ENCODE measurements around the gene RAB31.

The RAB31 gene

DNA sequence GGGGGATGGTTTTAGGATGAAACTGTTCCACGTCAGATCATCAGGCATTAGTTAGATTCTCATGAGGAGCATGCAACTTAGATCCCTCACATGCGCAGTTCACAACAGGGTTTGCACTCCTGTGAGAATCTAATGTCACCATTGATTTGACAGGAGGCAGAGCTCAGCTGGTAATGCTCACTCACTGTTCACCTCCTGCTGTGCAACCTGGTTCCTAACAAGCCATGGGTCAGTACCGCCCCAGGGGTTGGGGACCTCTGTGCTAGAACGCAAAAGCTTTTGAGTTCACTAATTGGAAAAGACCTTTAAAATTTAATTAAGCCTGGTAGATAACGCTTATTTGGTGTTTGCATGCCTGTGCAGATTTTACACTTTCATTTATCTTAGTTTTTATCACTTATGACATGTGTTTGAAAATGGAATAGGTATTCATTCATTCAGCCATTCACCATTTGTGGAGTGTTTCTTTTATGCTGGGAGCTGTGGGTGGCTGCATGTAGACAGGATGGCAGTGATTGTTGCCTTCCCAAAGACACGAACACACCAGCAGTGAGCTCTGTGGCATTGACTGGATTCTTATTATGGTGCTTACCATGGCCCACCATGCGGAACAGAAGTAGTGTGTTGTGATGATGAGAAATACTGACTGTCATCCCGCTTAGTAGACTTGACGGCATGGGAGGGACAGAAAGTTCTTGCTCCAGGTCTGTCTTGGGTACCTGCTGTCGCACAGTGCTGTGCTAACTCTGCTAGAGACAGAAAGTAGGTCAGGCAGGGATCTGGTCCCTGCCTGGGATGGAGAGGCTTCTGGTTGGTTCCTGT, 6.4 kb downstream of the RAB31 start:
- no peak for DNase-seq (ENCODE audit: low read depth)

DNA sequence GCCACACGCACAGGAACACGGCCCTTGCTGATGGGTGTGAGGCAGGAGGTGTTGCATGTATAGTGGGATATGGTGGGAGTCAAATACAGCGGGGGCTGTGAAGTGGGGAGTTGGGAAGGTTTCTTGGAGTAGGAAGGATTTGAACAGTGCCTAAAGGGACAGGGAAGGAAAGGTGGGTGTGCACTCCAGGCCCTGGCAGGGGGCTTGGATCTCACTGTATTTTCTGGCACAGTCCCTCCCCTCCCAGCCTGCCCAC, 6.9 kb downstream of the RAB31 start:
- DNase-seq (ENCODE audit: low read depth), result no peak

DNA sequence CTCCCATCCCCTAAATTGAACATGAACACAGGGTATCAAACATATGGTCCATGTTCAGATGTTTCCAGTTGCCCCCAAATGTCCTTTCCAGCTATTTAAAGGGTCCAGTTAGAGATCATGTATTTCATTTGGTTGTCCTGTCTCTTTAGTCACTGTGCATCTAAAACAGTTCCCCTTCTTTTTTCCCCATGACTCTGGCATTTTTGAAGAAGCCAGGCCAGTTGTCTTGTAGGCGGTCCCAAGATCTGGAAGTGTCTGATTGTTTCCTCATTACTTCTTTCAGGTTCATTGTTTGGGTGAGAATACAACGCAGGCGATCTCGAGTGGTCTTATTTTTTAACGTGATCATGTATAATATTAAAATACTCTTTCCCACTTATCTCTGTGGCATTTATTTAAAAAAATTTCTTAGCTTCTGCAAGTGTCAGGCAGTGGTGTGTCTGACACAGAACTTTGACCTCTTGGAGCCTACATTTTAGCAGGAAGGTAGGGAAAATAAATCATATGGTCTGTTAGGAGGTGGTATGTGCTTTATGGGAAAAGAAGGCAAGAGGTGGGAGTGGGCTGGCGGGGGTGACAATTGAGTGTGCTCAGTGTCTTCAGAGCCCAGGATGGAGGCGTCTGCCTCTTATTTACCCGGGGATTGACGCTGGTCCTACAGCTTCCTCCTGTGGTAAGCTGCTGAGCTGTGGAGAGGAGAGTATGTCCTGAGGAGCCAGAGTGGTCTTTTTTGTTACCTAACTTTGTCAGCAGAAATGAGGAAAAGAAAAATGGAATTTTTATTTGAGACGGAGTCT, 8.1 kb downstream of the RAB31 start:
- no peak for DNase-seq (ENCODE audit: low read depth)

DNA sequence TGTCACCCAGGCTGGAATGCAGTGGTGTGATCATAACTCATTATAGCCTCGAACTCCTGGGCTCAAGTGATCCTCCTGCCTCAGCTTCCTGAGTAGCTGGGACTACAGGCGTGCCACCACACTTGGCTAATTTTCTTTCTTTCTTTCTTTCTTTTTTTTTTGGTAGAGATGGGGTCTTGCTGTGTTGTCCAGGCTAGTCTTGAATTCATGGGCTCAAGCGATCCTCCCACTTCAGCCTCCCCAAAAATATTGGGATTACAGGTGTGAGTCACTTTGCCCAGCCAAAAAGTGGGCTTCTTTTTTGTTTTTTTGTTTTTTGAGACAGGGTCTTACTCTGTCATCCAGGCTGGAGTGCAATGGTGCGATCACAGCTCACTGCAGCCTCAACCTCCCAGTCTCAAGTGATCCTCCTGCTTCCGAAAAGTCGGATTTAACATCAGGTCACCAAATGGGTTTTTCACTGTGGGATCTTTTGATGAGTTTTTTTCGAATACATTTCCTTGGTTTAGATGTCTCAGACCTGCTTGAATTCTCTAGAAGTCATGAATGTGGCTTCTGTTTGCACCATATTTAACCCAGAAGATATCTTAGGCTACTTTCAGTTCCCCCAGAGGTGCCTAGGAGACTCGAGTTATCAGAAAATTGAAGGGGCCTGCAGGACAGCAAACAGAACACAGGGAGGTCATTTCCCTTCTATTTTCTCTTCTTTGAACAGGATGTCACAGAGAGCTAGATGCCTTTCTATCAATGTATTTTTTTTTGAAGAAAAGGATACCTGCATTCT, 8.9 kb downstream of the RAB31 start:
- DNase-seq (ENCODE audit: low read depth), result no peak

DNA sequence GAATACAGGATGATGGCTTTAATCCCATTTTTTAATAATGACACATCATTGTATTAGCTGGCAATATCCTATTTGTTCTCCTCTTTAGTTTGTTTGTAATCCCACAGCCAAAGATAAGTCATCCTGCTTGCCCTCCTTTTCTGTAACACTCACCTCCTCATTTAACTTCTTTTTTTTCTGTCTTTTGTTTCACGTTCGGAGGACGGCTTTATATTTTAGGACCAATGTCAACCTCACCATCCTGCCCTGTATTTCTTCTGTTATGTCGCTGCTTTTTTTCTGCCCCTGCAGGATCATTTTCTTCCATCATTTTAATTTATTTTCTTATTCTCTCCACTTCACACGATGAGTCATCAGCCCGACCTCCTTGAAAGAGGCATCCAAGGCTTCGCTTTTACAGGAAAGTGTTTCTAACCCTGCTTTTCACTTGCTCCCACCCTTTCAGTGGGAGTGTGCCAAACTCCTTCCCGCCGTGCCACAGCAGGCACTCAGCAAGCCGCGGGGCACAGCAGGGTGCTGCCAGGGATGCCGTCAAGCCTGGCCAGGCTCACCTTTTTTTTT, 11.4 kb downstream of the RAB31 start:
- peak; percentile 78 for DNase-seq (ENCODE audit: low read depth)

DNA sequence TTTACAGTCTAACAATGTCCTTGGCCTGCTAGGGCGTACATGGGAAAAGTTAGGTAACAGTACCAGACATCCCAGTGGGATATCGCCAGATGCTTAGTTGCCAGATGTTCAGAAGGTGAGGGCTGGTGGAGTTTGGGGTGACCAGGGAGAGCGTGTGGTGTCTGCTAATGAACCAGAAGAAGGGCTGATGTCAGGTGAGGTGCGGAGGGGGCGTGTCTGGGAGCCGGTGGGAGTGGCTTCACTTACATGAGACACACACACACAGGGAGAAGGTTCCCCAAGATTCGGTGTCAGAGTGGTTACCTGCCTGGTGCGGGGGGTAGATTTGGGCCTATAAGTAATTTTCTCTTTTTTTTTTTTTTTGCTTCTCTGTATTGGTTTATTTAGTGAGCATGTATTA, 12.2 kb downstream of the RAB31 start:
- DNase-seq (ENCODE audit: low read depth), result no peak

DNA sequence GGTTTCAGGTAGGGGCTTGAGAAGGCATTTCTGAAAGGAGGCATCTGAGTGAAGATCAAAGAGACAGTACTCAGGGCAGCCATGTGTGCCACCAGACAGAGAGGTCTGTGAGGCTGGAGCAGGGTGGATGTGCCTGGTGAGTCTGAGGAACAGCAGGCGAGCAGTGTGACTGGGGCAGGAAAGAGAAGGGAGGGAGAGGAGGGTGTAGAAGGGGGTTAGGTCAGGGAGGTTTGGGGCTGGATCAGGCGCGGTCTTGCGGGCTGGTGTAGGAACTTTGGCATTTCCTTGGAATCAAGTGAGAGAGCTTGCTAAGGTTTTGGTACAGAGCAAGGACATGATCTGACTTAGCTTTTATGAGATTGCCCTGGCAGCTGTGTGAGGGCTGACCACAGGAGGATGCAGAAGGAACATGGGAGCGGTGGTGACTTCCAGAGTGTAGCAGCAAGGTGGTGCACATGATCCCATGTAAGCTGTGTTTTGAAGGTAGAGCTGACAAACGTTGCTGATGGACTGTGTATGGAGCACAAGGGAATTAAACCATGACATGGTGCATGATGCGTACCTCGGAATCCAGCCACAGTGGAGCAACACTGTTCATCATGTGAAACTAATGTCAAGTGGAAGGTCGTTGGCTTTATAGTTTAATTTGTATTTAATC, 13.9 kb downstream of the RAB31 start:
- no peak for DNase-seq (ENCODE audit: low read depth)

DNA sequence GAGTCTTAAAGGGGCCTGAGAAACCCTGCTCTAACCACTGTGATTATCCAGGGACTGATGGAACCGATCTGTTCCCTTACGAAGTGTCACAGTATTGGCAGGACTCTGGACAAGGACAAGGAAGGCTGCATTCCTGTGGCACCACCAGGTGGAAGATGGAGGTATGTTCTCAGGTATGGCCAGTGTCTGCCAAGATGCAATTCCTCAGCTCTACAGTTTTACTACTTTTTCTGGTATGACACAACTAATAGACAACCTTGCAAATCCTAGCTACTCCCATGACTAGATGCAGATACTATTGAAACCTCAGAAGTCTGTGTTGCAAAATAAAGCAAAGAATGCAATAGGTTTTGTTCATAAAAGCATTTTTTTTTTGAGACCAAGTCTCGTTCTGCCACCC, 14.6 kb downstream of the RAB31 start:
- no peak for DNase-seq (ENCODE audit: low read depth)

DNA sequence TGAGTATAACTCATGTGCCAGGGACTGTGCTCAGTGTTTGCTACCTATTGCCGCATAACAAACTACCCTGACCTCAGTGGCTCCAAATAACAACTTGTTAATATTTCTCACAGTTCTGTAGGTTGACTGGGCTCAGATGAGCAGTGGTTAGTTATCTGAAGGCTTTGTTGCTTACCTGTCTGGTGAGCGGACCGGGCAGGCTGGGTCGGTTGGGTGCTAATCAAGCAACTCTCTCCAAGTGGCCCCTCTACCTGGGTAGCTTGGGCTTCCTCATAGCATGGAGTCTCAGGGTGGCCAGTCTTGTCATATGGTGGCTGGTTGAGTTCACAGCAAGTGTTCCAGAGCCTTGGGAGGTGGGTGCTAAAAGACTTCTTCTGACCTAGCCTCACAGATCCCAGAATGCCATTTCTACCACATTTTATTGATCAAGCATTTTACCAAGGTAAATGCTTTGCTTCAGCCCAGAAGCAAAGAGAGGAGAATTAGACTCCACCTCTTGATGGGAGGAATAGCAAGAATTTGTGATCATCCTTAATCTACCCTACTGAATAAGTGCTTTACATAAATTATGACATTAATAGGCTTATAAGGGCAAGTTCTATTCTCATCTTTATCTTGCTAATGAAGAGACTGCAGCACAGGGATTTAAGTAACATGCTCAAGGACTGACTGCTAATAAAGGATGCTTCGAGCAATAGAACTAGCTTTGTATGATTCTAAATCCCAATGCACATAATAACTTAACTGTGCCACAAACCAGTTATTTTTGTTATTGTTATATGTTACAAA, 16.9 kb downstream of the RAB31 start:
- DNase-seq (ENCODE audit: low read depth), result no peak

DNA sequence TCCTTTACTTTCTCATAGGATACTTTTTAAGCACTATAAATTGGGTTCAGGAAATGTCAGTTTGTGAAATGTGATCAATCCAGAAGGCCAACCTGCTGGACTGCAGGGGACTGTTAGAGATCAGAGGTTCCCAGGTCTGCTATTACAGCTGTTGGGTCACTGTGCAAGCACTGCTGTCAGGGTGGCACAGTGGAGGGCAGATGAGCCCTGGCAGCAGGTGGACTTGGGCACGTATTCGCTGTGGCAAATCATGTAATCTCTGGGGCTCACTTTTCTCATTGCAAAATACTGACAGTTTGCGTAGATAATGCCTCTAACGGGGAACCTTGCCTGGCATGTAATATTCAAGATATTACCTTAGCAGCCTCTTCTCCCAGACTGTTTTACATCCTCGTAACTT, 18.1 kb downstream of the RAB31 start:
- no peak for DNase-seq (ENCODE audit: low read depth)

DNA sequence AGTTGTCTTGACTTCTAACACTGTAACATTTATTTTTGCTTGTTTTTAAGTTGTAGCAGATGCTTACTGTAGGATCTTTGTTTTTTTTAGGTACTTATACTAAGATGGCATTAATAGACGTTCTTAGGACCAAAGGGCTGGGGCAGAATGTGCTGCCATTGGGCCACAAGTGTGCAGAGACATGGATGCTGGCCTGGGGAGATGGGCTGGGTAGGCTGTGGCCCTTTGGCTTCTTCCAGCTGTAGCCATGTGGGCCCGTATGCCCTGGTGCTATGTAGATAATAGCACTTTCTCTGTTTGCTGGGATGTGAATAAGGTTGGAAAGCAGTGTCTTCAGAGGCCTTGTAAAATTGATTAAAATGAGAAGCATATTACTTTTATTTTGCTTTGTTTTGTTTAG, 18.8 kb downstream of the RAB31 start:
- DNase-seq (ENCODE audit: low read depth), result no peak

DNA sequence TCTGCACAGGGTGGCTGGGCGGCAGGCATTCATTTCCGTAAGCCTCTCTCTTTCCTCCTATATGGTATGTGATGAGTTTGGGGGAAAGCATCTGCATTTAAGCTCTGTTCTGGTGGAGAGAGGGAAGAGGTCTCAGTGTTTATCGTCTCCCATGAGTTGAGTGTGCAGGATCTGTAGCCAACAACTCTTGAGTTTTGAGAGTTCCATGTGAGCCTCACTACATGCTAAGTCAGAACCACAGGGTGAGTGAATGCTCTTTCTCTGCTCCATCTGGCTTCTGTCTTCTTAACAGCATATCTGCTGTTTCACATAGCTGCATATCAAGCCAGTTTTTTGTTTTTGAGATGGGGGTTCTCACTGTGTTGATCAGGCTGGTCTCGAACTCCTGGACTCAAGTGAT, 22.7 kb downstream of the RAB31 start:
- no peak for DNase-seq (ENCODE audit: low read depth)

DNA sequence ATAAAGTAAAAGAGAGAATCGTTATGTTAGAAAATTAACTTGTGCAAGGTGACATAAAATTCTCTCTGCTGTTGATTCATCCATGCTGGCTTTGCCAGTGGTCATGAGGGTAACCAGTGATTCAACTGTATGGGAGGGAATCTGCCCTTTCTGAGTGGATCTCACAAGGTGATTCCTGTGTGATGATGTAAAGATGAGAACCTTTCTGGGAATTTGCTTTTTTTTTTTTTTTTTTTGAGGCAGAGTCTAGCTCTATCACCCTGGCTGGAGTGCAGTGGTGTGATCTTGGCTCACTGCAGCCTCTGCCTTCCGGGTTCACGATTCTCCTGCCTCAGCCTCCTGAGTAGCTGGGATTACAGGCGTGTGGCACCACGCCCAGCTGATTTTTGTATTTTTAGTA, 23.3 kb downstream of the RAB31 start:
- DNase-seq (ENCODE audit: low read depth), result peak; percentile 77

DNA sequence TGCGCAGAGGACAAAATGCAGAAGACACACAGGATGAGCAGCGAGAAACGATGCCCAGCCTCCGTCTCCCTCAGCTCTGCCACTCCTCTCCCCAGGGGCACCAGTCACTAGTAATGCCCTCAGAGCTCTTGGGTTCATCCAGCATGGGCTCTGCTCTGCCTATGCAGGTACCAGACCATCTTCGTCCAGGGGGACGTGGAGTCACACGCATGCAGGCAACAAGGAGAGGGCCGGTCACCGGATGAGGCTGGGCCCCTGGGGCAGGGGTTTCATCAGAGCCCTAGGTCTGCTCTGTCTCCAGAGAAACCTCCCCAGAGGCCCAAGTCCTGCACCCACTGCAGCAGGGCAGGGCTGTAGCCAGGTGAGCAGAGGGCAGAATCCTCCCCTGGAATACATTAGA, 23.9 kb downstream of the RAB31 start:
- no peak for DNase-seq (ENCODE audit: low read depth)

DNA sequence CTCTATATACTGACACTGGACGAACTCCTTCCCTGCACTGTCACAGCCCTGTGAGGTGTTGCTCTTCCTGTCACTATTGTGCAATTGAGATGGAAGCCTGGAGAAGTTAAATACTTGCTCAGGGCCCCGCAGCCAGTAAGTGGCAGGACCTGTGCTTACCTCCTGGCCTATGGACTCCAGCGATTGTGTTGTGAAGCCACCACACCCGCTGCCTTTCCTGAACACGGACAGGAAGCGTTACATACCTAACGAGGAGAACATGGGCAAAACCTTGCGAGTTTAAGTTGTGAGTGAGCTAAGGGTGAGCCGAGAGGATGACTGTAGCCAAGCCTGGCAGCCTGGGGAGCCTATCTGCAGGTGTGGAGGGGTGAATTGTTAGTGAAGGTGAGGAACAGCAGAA, 26.1 kb downstream of the RAB31 start:
- DNase-seq (ENCODE audit: low read depth), result no peak

DNA sequence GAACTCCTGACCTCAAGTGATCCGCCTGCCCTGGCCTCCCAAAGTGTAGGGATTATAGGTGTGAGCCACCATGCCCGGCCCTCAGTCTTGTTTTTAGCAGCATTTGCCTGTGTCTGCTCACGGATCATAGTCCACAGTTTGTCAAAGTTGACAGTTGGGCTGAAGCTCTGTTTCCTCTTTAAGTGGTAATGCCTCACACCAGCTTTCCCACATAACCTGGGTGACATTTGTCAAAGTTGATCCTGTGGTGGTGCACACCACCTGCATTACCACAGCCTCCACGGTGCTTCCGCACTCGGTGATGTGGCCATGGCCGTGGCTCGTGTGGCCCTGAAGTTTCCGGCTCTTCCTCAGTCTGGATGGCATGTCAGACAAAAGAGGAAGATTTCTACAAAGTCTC, 27.1 kb downstream of the RAB31 start:
- DNase-seq (ENCODE audit: low read depth), result no peak

DNA sequence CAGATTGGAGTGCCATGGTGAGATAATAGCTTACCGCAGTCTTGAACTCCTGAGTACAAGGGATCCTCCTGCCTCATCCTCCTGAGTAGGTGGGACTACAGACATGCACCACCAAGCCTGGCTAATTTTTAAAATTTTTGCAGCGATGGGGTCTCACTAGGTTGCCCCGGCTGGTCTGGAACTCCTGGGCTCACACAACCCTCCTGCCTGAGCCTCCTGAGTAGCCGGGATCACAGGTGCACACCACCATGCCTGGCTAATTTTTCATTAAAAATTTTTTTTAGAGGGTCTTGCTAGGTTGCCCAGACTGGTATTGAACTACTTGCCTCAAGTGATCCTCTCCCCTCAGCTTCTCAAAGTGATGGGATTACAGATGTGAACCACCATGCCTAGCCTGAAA, 27.8 kb downstream of the RAB31 start:
- DNase-seq (ENCODE audit: low read depth), result no peak

DNA sequence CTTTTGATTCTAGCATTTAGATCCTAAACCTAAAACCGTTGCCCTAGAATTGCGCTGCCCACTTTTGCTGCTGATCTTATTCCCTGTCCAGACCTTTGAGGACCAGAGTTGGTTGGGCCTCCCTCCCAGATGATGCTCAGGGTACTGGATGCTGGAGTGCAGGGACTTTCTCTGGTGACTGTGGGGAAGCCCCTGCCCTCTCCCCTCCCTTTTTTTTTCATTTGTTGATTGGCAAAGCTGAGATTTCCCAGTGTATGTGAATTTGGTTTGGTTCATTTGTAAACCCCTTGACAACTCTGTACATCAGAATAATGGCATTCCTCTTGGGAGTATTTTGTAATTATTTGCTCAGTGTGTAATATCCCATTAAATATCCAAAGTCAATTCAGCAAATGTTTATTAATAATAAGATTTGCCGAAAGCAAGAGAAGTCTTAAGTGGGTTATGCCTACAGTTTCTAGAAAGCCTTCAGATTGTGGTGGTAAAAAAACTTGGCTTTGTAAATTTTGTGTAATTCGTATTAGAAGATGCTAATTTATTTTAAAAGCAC, 28.3 kb downstream of the RAB31 start:
- DNase-seq (ENCODE audit: low read depth), result no peak

DNA sequence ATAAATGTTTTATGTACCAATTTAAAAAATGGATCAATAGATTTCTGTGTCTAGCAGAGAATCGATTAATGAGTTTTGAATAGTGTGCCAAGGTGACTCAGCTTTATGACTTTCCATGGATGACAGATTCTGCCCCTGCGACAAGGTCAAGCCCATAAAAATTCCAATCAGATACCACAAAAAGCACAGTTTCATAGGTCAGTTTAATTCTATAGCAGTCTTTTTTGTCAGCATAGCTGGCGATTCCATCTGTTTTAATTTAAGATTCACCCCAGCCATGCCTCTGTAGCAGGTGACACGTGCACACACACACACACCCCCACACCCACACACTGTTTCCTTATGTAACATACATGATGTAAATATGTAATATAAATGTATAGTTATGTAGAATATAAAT, 28.9 kb downstream of the RAB31 start:
- no peak for DNase-seq (ENCODE audit: low read depth)

DNA sequence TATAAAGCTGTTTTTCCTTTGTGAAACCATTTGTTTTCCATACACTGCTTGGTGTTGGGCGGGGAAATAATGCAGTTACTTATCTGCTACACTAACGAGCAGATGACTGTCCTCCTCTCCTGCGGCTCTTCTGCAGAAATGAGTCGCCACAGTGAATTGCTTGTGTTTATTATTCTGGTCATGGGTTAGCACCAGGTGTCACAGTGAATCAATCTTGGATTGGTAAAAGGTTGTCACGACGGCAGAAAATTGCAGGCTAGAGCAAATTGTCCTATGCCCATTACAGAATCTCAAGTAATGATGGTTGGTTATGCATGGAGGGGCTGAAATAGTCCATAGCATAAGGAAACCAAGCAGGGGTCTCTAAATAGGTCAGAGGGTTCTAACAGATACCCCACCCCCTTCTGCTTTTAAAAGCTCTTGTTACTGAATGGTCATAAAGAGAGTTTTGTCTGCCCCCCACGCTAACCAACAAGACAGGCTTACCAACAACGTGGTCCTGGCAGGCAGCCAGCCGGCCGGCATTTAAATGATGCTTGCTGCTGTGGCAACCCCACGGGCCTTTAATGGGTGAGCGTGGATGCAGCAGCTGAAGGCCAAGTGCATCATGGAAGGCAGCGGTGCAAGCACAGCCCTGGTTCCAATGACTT, 29.5 kb downstream of the RAB31 start:
- DNase-seq (ENCODE audit: low read depth), result no peak

Measured in stromal cell of bone marrow (primary cell).